Parathyroid adenoma (tissue), 2 donors: ENCODE data around the gene IMMP2L.

Source experiments
- H2AFZ ChIP-seq: fragments of 300-600 bp; sonication (generic); one replicate; pipeline ENCODE4 v1.7.0; 2017; ENCODE audit warnings: antibody characterized with exemption, mild to moderate bottlenecking
- H3K27ac ChIP-seq: fragments of 300-600 bp; sonication (generic); one replicate; pipeline ENCODE4 v1.7.0; 2017
- H3K27me3 ChIP-seq: fragments of 300-600 bp; sonication (generic); one replicate; pipeline ENCODE4 v1.7.0; 2017; ENCODE audit warnings: low read length; ENCODE audit not compliant: control insufficient read depth, insufficient read depth
- H3K36me3 ChIP-seq: fragments of 300-600 bp; sonication (generic); one replicate; pipeline ENCODE4 v1.7.0; 2017; ENCODE audit warnings: low read length; ENCODE audit not compliant: control insufficient read depth, insufficient read depth
- H3K4me1 ChIP-seq: fragments of 300-600 bp; sonication (generic); one replicate; pipeline ENCODE4 v1.7.0; 2017; ENCODE audit warnings: control low read depth
- H3K4me2 ChIP-seq: fragments of 300-600 bp; sonication (generic); one replicate; pipeline ENCODE4 v1.7.0; 2017; ENCODE audit warnings: low read length
- H3K4me3 ChIP-seq: fragments of 300-600 bp; sonication (generic); one replicate; pipeline ENCODE4 v1.7.0; 2017; ENCODE audit warnings: low read depth, low read length
- H3K79me2 ChIP-seq: fragments of 300-600 bp; sonication (generic); one replicate; pipeline ENCODE4 v1.7.0; 2017; ENCODE audit warnings: control low read depth
- H3K9ac ChIP-seq: fragments of 300-600 bp; sonication (generic); one replicate; pipeline ENCODE4 v1.7.0; 2017; ENCODE audit warnings: mild to moderate bottlenecking
- H3K9me3 ChIP-seq: fragments of 300-600 bp; sonication (generic); one replicate; pipeline ENCODE4 v1.7.0; 2017; ENCODE audit warnings: low read length; ENCODE audit not compliant: control insufficient read depth
- CTCF ChIP-seq: fragments of 300-600 bp; sonication (generic); IDR thresholded peaks from one replicate; pipeline ENCODE4 v1.7.0; 2017; ENCODE audit warnings: antibody characterized with exemption, mild to moderate bottlenecking
- donor health status: primary hyperparathyroidism.

Gene IMMP2L

GRCh38 chr7:111101856-111102646 is 460.2 kb downstream of the IMMP2L start:
- no peak overlapping the region for H3K4me2 ChIP-seq
- no peak overlapping the region for H3K27ac ChIP-seq
- H3K36me3 ChIP-seq = no peaks in the 10 kb centered on the region
- no peaks in the 10 kb centered on the region for H3K79me2 ChIP-seq
- TF ChIP-seq CTCF = no peak
- no peak overlapping the region for H2AFZ ChIP-seq
- H3K27me3 ChIP-seq = no peaks in the 10 kb centered on the region
- no peak overlapping the region for H3K4me3 ChIP-seq
- H3K4me1 ChIP-seq = no peaks in the 10 kb centered on the region
- no peaks in the 10 kb centered on the region for H3K9me3 ChIP-seq
- no peak overlapping the region for H3K9ac ChIP-seq

GRCh38 chr7:111098926-111099250 is 463.4 kb downstream of the IMMP2L start:
- peak; percentile 4 for TF ChIP-seq CTCF
- Histone ChIP-seq H3K9ac (no peak overlapping the region), H3K27ac (no peak overlapping the region), H3K4me2 (no peak overlapping the region), H3K27me3 (no peaks in the 10 kb centered on the region), H3K36me3 (no peaks in the 10 kb centered on the region), H3K4me1 (no peaks in the 10 kb centered on the region), H3K9me3 (no peaks in the 10 kb centered on the region), H3K4me3 (no peak overlapping the region), H2AFZ (no peak overlapping the region), H3K79me2 (no peaks in the 10 kb centered on the region)

GRCh38 chr7:111098011-111098925 is 464.0 kb downstream of the IMMP2L start:
- Histone ChIP-seq H3K4me2 (no peak overlapping the region), H3K27ac (no peak overlapping the region), H3K9me3 (no peaks in the 10 kb centered on the region), H3K9ac (no peak overlapping the region), H3K36me3 (no peaks in the 10 kb centered on the region), H3K79me2 (no peaks in the 10 kb centered on the region), H2AFZ (no peak overlapping the region), H3K27me3 (no peaks in the 10 kb centered on the region), H3K4me3 (no peak overlapping the region), H3K4me1 (no peaks in the 10 kb centered on the region)
- TF ChIP-seq CTCF = peak; percentile 16

- Histone ChIP-seq H3K79me2 (no peaks in the 10 kb centered on the region), H3K4me2 (no peak overlapping the region), H3K4me1 (no peaks in the 10 kb centered on the region), H3K9me3 (no peaks in the 10 kb centered on the region), H3K27me3 (no peaks in the 10 kb centered on the region), H3K27ac (no peak overlapping the region), H2AFZ (no peak overlapping the region), H3K36me3 (no peaks in the 10 kb centered on the region), H3K4me3 (no peak overlapping the region), H3K9ac (no peak overlapping the region)
- TF ChIP-seq CTCF = no peak
Observed at GRCh38 chr7:111096997-111097396, 465.3 kb downstream of the IMMP2L start.
